ENCODE measurements around the gene PTPRD.
A peak's percentile ranks its signal among the peaks of the same experiment; 100 is the strongest.

PTPRD gene

GRCh38 chr9:8600914-8601680 is 2011.7 kb downstream of the PTPRD start:
- no peak for DNase-seq

- no peak for DNase-seq
Observed at GRCh38 chr9:8599937-8600336, 2012.9 kb downstream of the PTPRD start.

- DNase-seq, result no peak
Observed at GRCh38 chr9:8589476-8589875, 2023.3 kb downstream of the PTPRD start.

- DNase-seq, result no peak
Observed at GRCh38 chr9:8585036-8585435, 2027.8 kb downstream of the PTPRD start.

GRCh38 chr9:8579661-8580060 is 2033.1 kb downstream of the PTPRD start:
- DNase-seq, result no peak

GRCh38 chr9:8576741-8577140 is 2036.1 kb downstream of the PTPRD start:
- no peak for DNase-seq

GRCh38 chr9:8574846-8575245 is 2038.0 kb downstream of the PTPRD start:
- no peak for DNase-seq

- DNase-seq, result no peak
Observed at GRCh38 chr9:8572209-8572608, 2040.6 kb downstream of the PTPRD start.

- DNase-seq, result no peak
Observed at GRCh38 chr9:8571643-8572042, 2041.2 kb downstream of the PTPRD start.

- DNase-seq, result no peak
Observed at GRCh38 chr9:8570776-8571175, 2042.0 kb downstream of the PTPRD start.

- DNase-seq, result no peak
Observed at GRCh38 chr9:8569823-8570222, 2043.0 kb downstream of the PTPRD start.

GRCh38 chr9:8567963-8568579 is 2044.7 kb downstream of the PTPRD start:
- DNase-seq, result no peak

GRCh38 chr9:8564960-8565359 is 2047.8 kb downstream of the PTPRD start:
- no peak for DNase-seq

GRCh38 chr9:8560560-8561525 is 2052.0 kb downstream of the PTPRD start:
- peak; percentile 1 for DNase-seq

GRCh38 chr9:8558176-8558575 is 2054.6 kb downstream of the PTPRD start:
- no peak for DNase-seq

- DNase-seq, result no peak
Observed at GRCh38 chr9:8555762-8556500, 2056.9 kb downstream of the PTPRD start.

GRCh38 chr9:8553444-8553843 is 2059.4 kb downstream of the PTPRD start:
- DNase-seq, result no peak

GRCh38 chr9:8552732-8553131 is 2060.1 kb downstream of the PTPRD start:
- DNase-seq, result no peak

- DNase-seq, result no peak
Observed at GRCh38 chr9:8549214-8549613, 2063.6 kb downstream of the PTPRD start.

- no peak for DNase-seq
Observed at GRCh38 chr9:8543219-8543618, 2069.6 kb downstream of the PTPRD start.

- no peak for DNase-seq
Observed at GRCh38 chr9:8542537-8542936, 2070.3 kb downstream of the PTPRD start.

- no peak for DNase-seq
Observed at GRCh38 chr9:8539681-8540197, 2073.1 kb downstream of the PTPRD start.

GRCh38 chr9:8536845-8537244 is 2076.0 kb downstream of the PTPRD start:
- no peak for DNase-seq
